Spleen (tissue), 11 donors: ENCODE results near the gene TNFSF8. TPM values are rescaled to one million over a fixed set of nuclear protein-coding genes. Genes with fewer than 3 reads are reported as not detected.
A peak's percentile ranks its signal among the peaks of the same experiment; 100 is the strongest.

Source experiments
- DNase-seq: peaks from one replicate; pipeline ENCODE4 v3.0.0-alpha.2; 2020
- H3K27ac ChIP-seq, 8 donors: fragments of 200-600 bp; sonication (generic) in 7 of 8; 1 replicate in 4 of 8; 2 replicates in 4 of 8; pipeline versions ENCODE4 v1.5.0 to v1.8.0; 2016 to 2021; ENCODE audit warnings: inconsistent platforms in 4 of 8, mild to moderate bottlenecking in 4 of 8, moderate library complexity in 1 of 8
- H3K27me3 ChIP-seq, 7 donors: fragments of 200-600 bp; sonication (generic) in 6 of 7; replicated peaks in 1 of 7; 1 replicate in 4 of 7; 2 replicates in 3 of 7; pipeline versions ENCODE4 v1.5.0 to v1.8.0; 2016 to 2021; ENCODE audit warnings: inconsistent platforms in 3 of 7, mild to moderate bottlenecking in 1 of 7
- H3K36me3 ChIP-seq, 6 donors: fragments of 200-600 bp; sonication (generic) in 5 of 6; 1 replicate in 4 of 6; 2 replicates in 2 of 6; pipeline versions ENCODE4 v1.5.0 to v1.8.0; 2016 to 2021; ENCODE audit warnings: inconsistent platforms in 2 of 6
- H3K4me1 ChIP-seq, 6 donors: fragments of 200-600 bp; sonication (generic) in 5 of 6; 1 replicate in 3 of 6; 2 replicates in 3 of 6; pipeline versions ENCODE4 v1.5.0 to v1.8.0; 2016 to 2021; ENCODE audit warnings: inconsistent platforms in 3 of 6
- H3K4me3 ChIP-seq, 8 donors: fragments of 200-600 bp; sonication (generic) in 7 of 8; 1 replicate in 4 of 8; 2 replicates in 4 of 8; pipeline versions ENCODE4 v1.5.0 to v1.8.0; 2016 to 2021; ENCODE audit warnings: inconsistent platforms in 4 of 8, mild to moderate bottlenecking in 4 of 8, moderate library complexity in 2 of 8
- H3K9me3 ChIP-seq, 8 donors: fragments of 200-600 bp; sonication (generic) in 7 of 8; 1 replicate in 4 of 8; 2 replicates in 4 of 8; pipeline versions ENCODE4 v1.5.0 to v1.8.0; 2016 to 2021; ENCODE audit warnings: inconsistent platforms in 4 of 8
- POLR2A ChIP-seq, 3 donors: fragments of 450-650 bp; IDR thresholded peaks; one replicate each; pipeline ENCODE4 v1.5.1; 2017; ENCODE audit warnings: antibody characterized with exemption in 3 of 3, mild to moderate bottlenecking in 1 of 3
- POLR2AphosphoS5 ChIP-seq, 3 donors: sonication (generic); formaldehyde crosslinking; IDR thresholded peaks; one replicate each; pipeline ENCODE4 v1.5.1; 2017; ENCODE audit warnings: antibody characterized with exemption in 3 of 3
- WGBS, 5 donors: extraction: QIAGEN DNeasy Blood & Tissue Kit in 3 of 5; methylation state at CpG; one replicate each; pipeline versions ENCODE4 v1.1.5 to v1.1.7; 2013 to 2018; 5-methylcytosine and 5-hydroxymethylcytosine counted together
- intact Hi-C: fragments of 100-400 bp; cut with DNase I; formaldehyde crosslinking; loops from one replicate; pipeline ENCODE4 v1.15.0; 2023; ENCODE audit warnings: low total_unique reads
- polyA plus RNA-seq, 3 donors: library from polyadenylated mRNA; stranded (reverse); fragments of 200-250 nt; gene quantifications; one replicate each; pipeline ENCODE4 v1.2.1, GENCODE V29; 2013
- total RNA-seq, 7 donors: library from RNA; depleted of rRNA in 3 of 7; stranded (reverse); fragments of >200 nt in 3 of 7; fragmentation: NEBNext Ultra II Directional in 4 of 7; extraction: Animal tissue kit (Norgen Biotek cat#: 25700) in 4 of 7; gene quantifications; one replicate each; pipeline versions ENCODE4 v1.1.0 to v1.2.1, GENCODE V29; 2016 to 2021
- TF ChIP-seq, protein P1 (sequence below), 11 experiments: fragments of 200-600 bp in 7 of 11; fragments of 450-650 bp in 4 of 11; sonication (generic) in 4 of 11; IDR thresholded peaks in 8 of 11; conservative IDR thresholded peaks in 3 of 11; 1 replicate in 7 of 11; 2 replicates in 4 of 11; pipeline versions ENCODE4 v1.4.0 to v1.8.0; 2016 to 2021; ENCODE audit warnings: antibody characterized with exemption in 11 of 11, inconsistent platforms in 4 of 11, mild to moderate bottlenecking in 1 of 11
- donor health status: healthy with polysubstance abuse.
- donor health status: DM: no; HTN: no; CAD: no; lungs with moderate emphysema.
- donor health status: DM: no; HTN: no; CAD: no.
- donor health status: Bipolar disorder and iron deficiency.
- donor health status: healthy.
- donor health status: DM: no; HTN: no; CAD: no.
- donor health status: DM: yes; HTN: yes; CAD: no.

The TNFSF8 gene
- total and polyA plus RNA-seq, 10 donors, result 4.8 to 42.7 (median 15.9) TPM

DNA sequence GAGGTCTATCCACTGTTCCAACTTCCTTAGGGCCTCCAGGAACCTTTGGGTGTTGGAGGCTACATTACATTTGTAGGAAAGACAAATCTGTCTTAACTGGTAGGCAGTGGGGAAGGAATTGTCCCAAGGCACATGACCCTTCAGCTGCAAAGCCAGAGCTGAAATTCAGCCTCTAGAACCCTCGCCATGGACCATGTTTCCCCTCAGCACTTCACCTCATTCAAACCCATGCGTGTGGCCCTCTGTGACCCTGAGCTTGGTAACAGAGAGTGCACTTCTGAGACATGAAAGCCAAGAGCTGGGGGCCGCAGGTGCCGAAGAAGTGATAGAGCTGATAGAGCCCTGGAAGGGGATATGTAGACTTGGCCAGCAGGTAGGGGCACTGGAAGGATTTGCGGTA is 17.2 kb downstream of the TNFSF8 start:
- Histone ChIP-seq H3K4me3 (no peak overlapping the region), H3K9me3 (no peaks in the 10 kb centered on the region), H3K27me3 (no peaks in the 10 kb centered on the region), H3K27ac (no peak overlapping the region), H3K4me1 (peaks cover 10 to 48% (median 35%) of the 10 kb centered on the region in 6 donors), H3K36me3 (peaks cover 0 to 56% (median 4%) of the 10 kb centered on the region in 6 donors)
- DNase-seq, result no peak
- intact Hi-C loops, result loop anchor here (5.0 to 10.0 kb wide), 2 partner anchors 99 to 228 kb away; partner anchors contain the start of gene TEX48
- TF ChIP-seq, protein P1, sequence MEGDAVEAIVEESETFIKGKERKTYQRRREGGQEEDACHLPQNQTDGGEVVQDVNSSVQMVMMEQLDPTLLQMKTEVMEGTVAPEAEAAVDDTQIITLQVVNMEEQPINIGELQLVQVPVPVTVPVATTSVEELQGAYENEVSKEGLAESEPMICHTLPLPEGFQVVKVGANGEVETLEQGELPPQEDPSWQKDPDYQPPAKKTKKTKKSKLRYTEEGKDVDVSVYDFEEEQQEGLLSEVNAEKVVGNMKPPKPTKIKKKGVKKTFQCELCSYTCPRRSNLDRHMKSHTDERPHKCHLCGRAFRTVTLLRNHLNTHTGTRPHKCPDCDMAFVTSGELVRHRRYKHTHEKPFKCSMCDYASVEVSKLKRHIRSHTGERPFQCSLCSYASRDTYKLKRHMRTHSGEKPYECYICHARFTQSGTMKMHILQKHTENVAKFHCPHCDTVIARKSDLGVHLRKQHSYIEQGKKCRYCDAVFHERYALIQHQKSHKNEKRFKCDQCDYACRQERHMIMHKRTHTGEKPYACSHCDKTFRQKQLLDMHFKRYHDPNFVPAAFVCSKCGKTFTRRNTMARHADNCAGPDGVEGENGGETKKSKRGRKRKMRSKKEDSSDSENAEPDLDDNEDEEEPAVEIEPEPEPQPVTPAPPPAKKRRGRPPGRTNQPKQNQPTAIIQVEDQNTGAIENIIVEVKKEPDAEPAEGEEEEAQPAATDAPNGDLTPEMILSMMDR (IDR thresholded peaks at IDR 0.05 in 8 of 11, conservative IDR thresholded peaks at IDR 0.05 in 3 of 11), result no peak
- TF ChIP-seq POLR2AphosphoS5 (IDR thresholded peaks at IDR 0.05) (no peak), POLR2A (IDR thresholded peaks at IDR 0.05) (no peak)
- WGBS, 5 donors, result 75 to 97% (median 88%) methylated on average over 4 to 5 of the region's 5 CpGs

- WGBS, 5 donors, result 69 to 86% (median 73%) methylated on average over 2 of the region's 2 CpGs
- H3K36me3 ChIP-seq, result peaks cover 0 to 38% (median 0%) of the 10 kb centered on the region in 6 donors
- intact Hi-C loops, result loop anchor here (5.0 to 10.0 kb wide), 2 partner anchors 101 to 226 kb away; partner anchors contain the start of gene TEX48
- no peaks in the 10 kb centered on the region for H3K27me3 ChIP-seq
- peak overlapping the region in 4 of 8 donors; percentile 53 to 76 (median 66) for H3K27ac ChIP-seq
- no peak for DNase-seq
- H3K4me3 ChIP-seq, result no peak overlapping the region
- no peaks in the 10 kb centered on the region for H3K9me3 ChIP-seq
- H3K4me1 ChIP-seq, result peaks cover 24 to 67% (median 53%) of the 10 kb centered on the region in 6 donors
- TF ChIP-seq POLR2AphosphoS5 (IDR thresholded peaks at IDR 0.05) (no peak), POLR2A (IDR thresholded peaks at IDR 0.05) (no peak)
- TF ChIP-seq, protein P1 (IDR thresholded peaks at IDR 0.05 in 8 of 11, conservative IDR thresholded peaks at IDR 0.05 in 3 of 11), result peak in 9 of 11 experiments; percentile 21 to 61 (median 57)
These were observed 19.1 kb downstream of the TNFSF8 start for GRCh38 chr9:114911167-114911821.

DNA sequence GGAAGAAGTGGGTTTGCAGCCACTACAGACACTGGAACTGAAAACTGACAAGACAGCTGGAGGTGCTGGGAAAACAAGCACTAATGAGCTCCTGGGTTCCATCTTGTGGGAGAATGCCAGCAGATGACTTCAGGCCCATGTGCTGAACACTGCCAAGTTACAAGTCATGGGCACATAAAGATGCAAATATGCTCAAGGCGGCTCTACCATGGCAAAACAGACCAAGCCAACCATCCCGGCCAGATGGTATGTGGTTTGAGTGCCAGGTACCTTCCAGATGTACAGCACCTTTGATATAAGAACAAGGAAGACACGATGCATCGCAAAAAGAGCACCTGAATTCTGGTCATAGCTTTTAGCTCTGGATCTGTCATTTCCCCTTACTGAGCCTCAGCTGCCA is 19.9 kb downstream of the TNFSF8 start:
- intact Hi-C loops, result loop anchor here (5.0 to 10.0 kb wide), 2 partner anchors 102 to 226 kb away; partner anchors contain the start of gene TEX48

More for the DNA sequence above, 19.9 kb downstream of the TNFSF8 start:
- H3K9me3 ChIP-seq, result no peaks in the 10 kb centered on the region
- no peak overlapping the region for H3K4me3 ChIP-seq
- DNase-seq, result no peak
- H3K36me3 ChIP-seq, result peaks cover 0 to 33% (median 0%) of the 10 kb centered on the region in 6 donors
- peaks cover 24 to 74% (median 53%) of the 10 kb centered on the region in 6 donors for H3K4me1 ChIP-seq
- H3K27ac ChIP-seq, result peak overlapping the region in 5 of 8 donors; percentile 10 to 76 (median 60)
- TF ChIP-seq POLR2A (IDR thresholded peaks at IDR 0.05) (no peak), POLR2AphosphoS5 (IDR thresholded peaks at IDR 0.05) (peak in 1 of 3 donors; percentile 16)
- TF ChIP-seq, protein P1 (IDR thresholded peaks at IDR 0.05 in 8 of 11, conservative IDR thresholded peaks at IDR 0.05 in 3 of 11), result no peak
- H3K27me3 ChIP-seq, result no peaks in the 10 kb centered on the region
- WGBS, 5 donors, result 58 to 86% (median 75%) methylated on average over 4 of the region's 4 CpGs
